Ascending aorta (tissue), 2 donors: Measurements from ENCODE around the gene NLGN4Y. TPM values are rescaled to one million over a fixed set of nuclear protein-coding genes. Genes with fewer than 3 reads are reported as not detected.
"Not testable (repeated sequence)": the region's sequence is repeated elsewhere in the genome, so short reads cannot be mapped to it uniquely, and the experiment has no call there.

ENCODE experiments used
- DNase-seq, 2 donors: peaks; one replicate each; pipeline ENCODE4 v3.0.0-alpha.2; 2019; ENCODE audit warnings: low spot score in 2 of 2
- H3K27ac ChIP-seq, 2 donors: fragments of 200-600 bp; sonication (generic); one replicate each; pipeline ENCODE4 v1.5.1; 2016 to 2017; ENCODE audit warnings: mild to moderate bottlenecking in 1 of 2
- H3K27me3 ChIP-seq: fragments of 200-600 bp; sonication (generic); one replicate; pipeline ENCODE4 v1.5.1; 2017
- H3K36me3 ChIP-seq, 2 donors: fragments of 200-600 bp; sonication (generic); one replicate each; pipeline ENCODE4 v1.5.1; 2016
- H3K4me1 ChIP-seq, 2 donors: fragments of 200-600 bp; sonication (generic); one replicate each; pipeline ENCODE4 v1.5.1; 2016 to 2017; ENCODE audit warnings: mild to moderate bottlenecking in 1 of 2
- H3K4me3 ChIP-seq, 2 donors: fragments of 200-600 bp; sonication (generic); one replicate each; pipeline ENCODE4 v1.5.1; 2016 to 2017; ENCODE audit warnings: mild to moderate bottlenecking in 1 of 2
- H3K9me3 ChIP-seq, 2 donors: fragments of 200-600 bp; sonication (generic); one replicate each; pipeline ENCODE4 v1.5.1; 2016
- intact Hi-C: fragments of 100-400 bp; cut with DNase I; formaldehyde crosslinking; loops from one replicate; pipeline ENCODE4 v1.15.1; 2023
- total RNA-seq: library from RNA; depleted of rRNA; stranded (reverse); fragments of >200 nt; gene quantifications from one replicate; pipeline ENCODE4 v1.1.0, GENCODE V29; 2016
- TF ChIP-seq, protein P1 (sequence below), 3 experiments: fragments of 200-600 bp in 2 of 3; fragments of 450-650 bp in 1 of 3; sonication (generic) in 2 of 3; IDR thresholded peaks; one replicate each; pipeline ENCODE4 v1.5.1; 2016 to 2019; ENCODE audit warnings: antibody characterized with exemption in 3 of 3, mild to moderate bottlenecking in 1 of 3, moderate library complexity in 1 of 3

The NLGN4Y gene
- total RNA-seq, 1 donor from 2014 or later, result not detected

DNA sequence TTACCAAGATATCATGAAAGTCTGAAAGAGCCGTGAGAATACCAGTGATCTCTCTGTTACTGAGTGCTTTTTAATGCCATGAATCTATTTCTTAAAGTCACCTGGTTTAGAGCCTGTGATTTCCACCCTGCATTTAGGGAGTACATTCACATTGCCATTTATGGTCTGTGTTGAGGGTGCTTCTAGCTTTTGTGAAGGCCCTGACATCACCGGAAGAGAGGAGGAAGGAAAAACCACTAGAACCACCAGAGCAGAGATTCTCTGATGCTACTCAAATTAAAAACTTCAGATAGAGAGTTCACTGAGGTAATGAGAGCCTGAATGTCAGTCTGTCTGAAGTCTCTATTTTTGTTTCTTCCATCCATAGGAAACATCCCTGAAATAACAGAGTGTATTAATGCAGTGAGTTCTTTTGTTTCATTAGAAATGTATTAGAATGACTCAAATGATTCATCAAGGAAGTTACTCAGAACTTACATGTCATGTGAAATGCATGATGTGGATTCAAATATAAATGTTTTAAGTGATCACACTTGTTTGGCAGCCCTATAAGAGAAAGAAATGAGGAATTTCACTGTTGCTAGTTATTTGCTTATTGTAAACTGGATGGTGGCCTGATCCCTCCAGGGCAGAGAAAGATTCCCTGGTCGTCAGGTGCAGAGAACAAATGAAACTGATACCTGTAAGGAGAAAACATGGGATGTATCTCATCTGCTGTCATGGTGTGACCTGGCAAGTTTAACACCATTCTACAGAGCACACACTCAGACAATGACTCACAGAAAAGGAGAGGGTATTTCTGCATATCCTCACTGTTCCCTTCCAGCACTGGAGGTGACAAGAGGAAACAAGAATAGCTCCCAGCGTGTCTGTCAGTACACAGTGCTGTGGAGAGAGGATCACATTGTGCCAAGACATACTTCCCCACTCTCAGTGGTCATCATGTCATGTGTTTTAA is 310.1 kb downstream of the NLGN4Y start:
- Histone ChIP-seq H3K9me3 (no peaks in the 10 kb centered on the region), H3K4me1 (no peaks in the 10 kb centered on the region), H3K27ac (no peak overlapping the region), H3K27me3 (no peaks in the 10 kb centered on the region), H3K36me3 (no peaks in the 10 kb centered on the region), H3K4me3 (no peak overlapping the region)
- intact Hi-C loops, result no loop called here
- no peak for DNase-seq
- TF ChIP-seq, protein P1, sequence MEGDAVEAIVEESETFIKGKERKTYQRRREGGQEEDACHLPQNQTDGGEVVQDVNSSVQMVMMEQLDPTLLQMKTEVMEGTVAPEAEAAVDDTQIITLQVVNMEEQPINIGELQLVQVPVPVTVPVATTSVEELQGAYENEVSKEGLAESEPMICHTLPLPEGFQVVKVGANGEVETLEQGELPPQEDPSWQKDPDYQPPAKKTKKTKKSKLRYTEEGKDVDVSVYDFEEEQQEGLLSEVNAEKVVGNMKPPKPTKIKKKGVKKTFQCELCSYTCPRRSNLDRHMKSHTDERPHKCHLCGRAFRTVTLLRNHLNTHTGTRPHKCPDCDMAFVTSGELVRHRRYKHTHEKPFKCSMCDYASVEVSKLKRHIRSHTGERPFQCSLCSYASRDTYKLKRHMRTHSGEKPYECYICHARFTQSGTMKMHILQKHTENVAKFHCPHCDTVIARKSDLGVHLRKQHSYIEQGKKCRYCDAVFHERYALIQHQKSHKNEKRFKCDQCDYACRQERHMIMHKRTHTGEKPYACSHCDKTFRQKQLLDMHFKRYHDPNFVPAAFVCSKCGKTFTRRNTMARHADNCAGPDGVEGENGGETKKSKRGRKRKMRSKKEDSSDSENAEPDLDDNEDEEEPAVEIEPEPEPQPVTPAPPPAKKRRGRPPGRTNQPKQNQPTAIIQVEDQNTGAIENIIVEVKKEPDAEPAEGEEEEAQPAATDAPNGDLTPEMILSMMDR (IDR thresholded peaks at IDR 0.05), result no peak

DNA sequence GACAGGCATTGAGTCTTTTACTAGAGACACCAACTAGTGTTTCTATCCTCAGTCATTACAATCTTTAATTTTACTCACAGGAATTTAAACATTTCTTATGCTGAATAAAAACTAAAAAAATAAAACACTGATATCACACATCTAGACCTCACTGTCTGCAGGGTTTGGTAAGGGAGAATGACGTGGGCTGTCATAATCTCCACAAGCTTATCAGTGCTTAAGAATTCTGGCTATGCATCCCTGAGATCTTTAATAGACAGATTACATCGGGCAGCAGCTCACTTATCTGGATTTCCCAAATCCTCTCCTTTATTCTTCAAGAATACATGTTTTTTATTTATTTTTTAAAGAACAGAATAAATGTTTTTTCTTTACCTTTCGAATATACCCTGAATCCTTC is 313.1 kb downstream of the NLGN4Y start:
- H3K9me3 ChIP-seq, result no peaks in the 10 kb centered on the region
- intact Hi-C loops, result no loop called here
- TF ChIP-seq, protein P1 (IDR thresholded peaks at IDR 0.05), result no peak
- no peaks in the 10 kb centered on the region for H3K36me3 ChIP-seq
- no peaks in the 10 kb centered on the region for H3K27me3 ChIP-seq
- H3K27ac ChIP-seq, result no peak overlapping the region
- H3K4me1 ChIP-seq, result no peaks in the 10 kb centered on the region
- DNase-seq, result no peak
- no peak overlapping the region for H3K4me3 ChIP-seq

DNA sequence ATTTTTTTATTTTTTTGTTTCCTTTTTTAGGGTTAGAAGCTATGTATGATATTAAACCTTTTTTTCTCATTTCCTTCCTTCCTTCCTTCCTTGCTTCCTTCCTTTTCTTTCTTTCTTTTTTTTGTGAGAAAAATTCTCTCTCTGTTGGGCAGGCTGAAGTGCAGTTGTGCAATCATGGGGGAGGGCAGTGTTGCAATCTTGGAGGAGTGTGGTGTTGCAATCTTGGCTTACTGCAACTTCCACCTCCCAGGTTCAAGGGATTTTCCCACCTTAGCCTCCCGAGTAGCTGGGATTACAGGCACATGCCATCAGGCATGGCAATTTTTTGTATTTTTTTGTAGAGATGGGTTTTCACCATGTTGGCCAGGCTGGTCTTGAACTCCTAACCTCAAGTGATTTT is 326.4 kb downstream of the NLGN4Y start:
- Histone ChIP-seq H3K27me3 (no peaks in the 10 kb centered on the region), H3K4me1 (no peaks in the 10 kb centered on the region), H3K9me3 (no peaks in the 10 kb centered on the region), H3K27ac (no peak overlapping the region), H3K36me3 (no peaks in the 10 kb centered on the region), H3K4me3 (no peak overlapping the region)
- intact Hi-C loops, result no loop called here
- TF ChIP-seq, protein P1 (IDR thresholded peaks at IDR 0.05), result no peak
- no peak for DNase-seq

DNA sequence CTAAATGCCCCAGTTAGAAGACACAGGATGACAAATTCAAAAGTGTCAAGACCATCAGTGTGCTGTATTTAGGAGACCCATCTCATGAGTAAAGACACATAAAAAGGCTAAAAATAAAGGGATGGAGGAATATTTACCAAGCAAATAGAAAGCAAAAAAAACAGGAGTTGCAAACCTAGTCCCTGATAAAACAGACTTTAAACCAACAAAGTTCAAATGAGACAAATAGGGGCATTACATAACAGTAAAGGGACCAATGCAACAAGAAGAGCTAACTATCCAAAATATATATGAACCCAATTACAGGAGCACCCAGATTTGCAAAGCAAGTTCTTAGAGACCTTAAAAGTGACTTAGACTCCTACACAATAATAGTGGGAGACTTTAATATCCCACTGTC is 336.1 kb downstream of the NLGN4Y start:
- intact Hi-C loops, result no loop called here
- no peak overlapping the region for H3K27ac ChIP-seq
- no peak for DNase-seq
- H3K4me1 ChIP-seq, result no peaks in the 10 kb centered on the region
- H3K4me3 ChIP-seq, result no peak overlapping the region
- no peaks in the 10 kb centered on the region for H3K9me3 ChIP-seq
- H3K36me3 ChIP-seq, result no peaks in the 10 kb centered on the region
- H3K27me3 ChIP-seq, result no peaks in the 10 kb centered on the region
- TF ChIP-seq, protein P1 (IDR thresholded peaks at IDR 0.05), result no peak

DNA sequence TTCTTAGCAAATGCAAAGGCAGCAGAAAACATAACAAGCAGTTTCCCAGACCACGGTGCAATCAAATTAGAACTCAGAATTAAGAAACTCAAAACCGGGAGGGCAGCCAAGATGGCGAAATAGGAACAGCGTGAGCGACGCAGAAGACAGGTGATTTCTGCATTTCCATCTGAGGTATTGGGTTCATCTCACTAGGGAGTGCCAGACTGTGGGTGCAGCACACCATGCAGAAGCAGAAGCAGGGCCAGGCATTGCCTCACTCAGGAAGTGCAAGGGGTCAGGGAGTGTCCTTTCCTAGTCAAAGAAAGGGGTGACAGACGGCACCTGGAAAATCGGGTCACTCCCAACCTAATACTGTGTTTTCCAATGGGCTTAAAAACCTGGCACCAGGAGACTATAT is 336.7 kb downstream of the NLGN4Y start:
- H3K27ac ChIP-seq, H3K4me3 ChIP-seq, H3K36me3 ChIP-seq, DNase-seq, H3K9me3 ChIP-seq, H3K4me1 ChIP-seq, H3K27me3 ChIP-seq, intact Hi-C loops: not testable (repeated sequence)

DNA sequence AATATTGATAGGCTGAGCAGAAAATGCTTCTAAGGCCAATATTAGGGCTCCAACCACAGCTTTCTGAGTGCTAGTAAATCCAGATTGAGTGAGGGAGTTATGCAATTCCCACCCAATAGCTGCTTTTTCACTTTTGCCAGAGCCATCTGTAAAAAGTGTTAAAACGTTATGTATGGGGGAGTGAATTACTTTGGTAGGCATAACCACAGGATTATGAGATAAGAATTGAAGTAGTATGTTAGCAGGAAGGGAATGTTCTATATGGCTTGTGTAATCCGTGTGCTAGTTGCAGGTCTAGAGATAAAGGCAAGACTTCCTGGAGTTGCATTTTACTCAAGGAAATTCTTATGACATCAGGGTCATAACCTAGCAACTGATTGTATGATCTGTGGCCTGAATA is 347.6 kb downstream of the NLGN4Y start:
- TF ChIP-seq, protein P1 (IDR thresholded peaks at IDR 0.05), result no peak

More for the DNA sequence above, 347.6 kb downstream of the NLGN4Y start:
- Histone ChIP-seq H3K4me3 (no peak overlapping the region), H3K9me3 (no peaks in the 10 kb centered on the region), H3K27me3 (no peaks in the 10 kb centered on the region), H3K36me3 (no peaks in the 10 kb centered on the region), H3K4me1 (no peaks in the 10 kb centered on the region), H3K27ac (no peak overlapping the region)
- intact Hi-C loops, result no loop called here
- no peak for DNase-seq
